NCI-H82 treated with DMSO at 0.1 percent for 48 hours (cell line): ENCODE data around the gene MEIS1.

ENCODE experiments used
- DNase-seq: peaks from one replicate; lab custom pipeline; 2025; ENCODE audit not compliant: unreplicated experiment; lab: John Stamatoyannopoulos, UW

Gene MEIS1

GRCh38 chr2:66578054-66578686 lies 143.2 kb downstream of the MEIS1 start:
- no peak for DNase-seq

DNA sequence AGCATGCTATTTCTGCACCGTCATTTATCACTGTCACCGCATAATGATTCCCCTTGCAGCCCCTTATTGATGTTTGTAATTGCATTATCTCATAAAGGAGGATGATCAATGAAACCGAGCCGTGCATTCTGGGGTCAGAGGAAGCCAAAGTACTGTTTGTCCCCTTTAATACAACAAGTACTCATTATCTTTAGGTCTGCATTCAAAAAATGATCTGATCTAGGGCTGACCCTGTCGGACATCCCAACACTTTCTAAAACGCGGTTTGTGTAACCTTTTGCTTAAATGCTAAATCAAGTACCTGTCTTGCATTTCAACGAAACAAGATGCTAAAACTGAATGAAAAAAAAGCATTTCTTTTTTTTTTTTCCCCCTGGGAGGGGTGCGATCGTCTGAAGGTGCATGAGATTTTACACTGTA lies 143.8 kb downstream of the MEIS1 start:
- peak; percentile 24 for DNase-seq

DNA sequence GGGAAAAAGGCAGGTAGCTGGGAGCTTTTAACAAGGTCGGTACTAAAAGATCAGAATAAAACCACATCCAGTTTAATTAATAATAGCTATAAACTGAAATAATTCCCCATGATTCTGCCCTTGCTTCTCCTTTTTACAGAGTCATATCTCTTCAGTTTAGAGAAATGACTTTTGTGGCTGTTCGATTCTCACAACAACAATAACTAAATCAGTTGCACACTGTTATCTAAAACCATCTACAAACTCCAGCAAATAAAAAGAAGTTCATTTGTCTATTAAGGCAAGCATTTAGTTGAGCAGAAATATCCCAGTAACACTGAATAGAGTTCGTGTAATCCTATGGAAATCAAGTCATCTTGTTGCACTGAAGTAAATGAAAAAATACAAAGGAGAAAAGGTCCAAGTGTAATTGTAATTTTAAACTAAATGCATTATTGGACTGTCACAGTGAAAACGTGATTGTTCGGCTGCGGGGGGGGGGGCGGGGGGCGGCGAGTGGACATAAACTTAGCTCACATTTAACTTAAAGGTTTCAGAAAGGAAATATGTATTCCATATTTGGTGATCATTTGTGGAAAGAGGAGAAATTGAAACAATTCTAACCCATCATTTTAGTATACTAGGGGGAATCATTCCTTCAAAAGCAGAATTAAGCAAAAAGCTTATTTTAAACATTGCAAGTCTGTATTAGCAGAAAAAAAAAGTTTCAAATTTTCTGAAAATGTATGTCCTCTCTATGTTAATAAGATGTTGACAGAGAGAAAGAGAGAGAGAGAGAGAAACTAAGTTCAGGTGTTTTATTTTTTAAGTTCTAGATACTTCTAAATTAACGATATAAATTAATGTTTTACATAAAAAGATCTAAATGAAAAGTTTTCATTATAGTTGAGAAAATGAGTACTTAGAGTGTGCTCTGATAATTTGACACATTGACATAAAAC lies 144.5 kb downstream of the MEIS1 start:
- DNase-seq, result no peak

- DNase-seq, result no peak
Measured at GRCh38 chr2:66580166-66581049, 145.5 kb downstream of the MEIS1 start.

DNA sequence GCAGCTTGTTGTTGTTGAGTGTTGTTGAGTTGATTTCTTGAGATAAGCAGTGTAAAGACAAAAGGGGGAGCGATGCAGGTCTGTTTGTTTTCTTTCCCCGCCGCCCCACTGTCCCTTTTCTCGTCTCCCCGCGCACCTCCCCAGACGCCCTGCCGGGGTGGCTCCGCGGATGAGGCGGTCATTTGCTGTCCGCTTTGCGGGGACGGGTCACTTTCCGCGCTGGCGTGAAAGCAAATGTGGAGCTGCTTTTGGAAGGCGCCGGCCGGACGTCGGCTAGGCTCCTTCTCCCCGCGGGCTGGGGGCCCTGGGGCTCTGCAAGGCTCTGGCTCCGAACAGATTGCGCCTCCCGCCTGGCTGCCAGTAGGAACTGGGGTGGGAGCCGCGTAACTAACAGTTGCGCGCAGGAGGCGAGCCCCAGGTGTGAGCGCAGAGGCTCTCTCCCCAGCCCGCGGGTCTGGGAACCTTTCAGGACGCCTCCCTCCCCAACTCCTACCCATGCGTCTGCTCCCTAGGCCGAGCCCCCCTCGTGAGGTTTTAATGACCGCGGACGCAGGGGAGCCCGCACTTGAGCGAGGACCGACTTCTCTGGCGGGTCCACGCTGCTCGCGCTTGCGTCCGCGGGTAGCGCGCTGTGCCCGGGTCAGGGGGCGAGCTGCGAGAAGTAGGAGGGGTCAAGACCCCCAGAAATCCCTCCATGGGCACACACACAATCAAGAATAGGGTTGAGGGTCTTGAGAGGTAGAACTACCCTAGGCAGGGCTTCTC lies 146.6 kb downstream of the MEIS1 start:
- DNase-seq, result no peak

GRCh38 chr2:66582104-66582986 lies 147.4 kb downstream of the MEIS1 start:
- DNase-seq, result no peak

GRCh38 chr2:66582987-66583880 lies 148.3 kb downstream of the MEIS1 start:
- no peak for DNase-seq

GRCh38 chr2:66583881-66584280 lies 149.0 kb downstream of the MEIS1 start:
- DNase-seq, result no peak

GRCh38 chr2:66585587-66585986 lies 150.7 kb downstream of the MEIS1 start:
- DNase-seq, result no peak

- DNase-seq, result peak; percentile 39
Measured at GRCh38 chr2:66587216-66587615, 152.3 kb downstream of the MEIS1 start.

- no peak for DNase-seq
Measured at GRCh38 chr2:66594001-66594400, 159.1 kb downstream of the MEIS1 start.

- DNase-seq, result no peak
Measured at GRCh38 chr2:66595556-66595955, 160.6 kb downstream of the MEIS1 start.

- no peak for DNase-seq
Measured at GRCh38 chr2:66596256-66596655, 161.3 kb downstream of the MEIS1 start.

GRCh38 chr2:66601624-66602023 lies 166.7 kb downstream of the MEIS1 start:
- no peak for DNase-seq

DNA sequence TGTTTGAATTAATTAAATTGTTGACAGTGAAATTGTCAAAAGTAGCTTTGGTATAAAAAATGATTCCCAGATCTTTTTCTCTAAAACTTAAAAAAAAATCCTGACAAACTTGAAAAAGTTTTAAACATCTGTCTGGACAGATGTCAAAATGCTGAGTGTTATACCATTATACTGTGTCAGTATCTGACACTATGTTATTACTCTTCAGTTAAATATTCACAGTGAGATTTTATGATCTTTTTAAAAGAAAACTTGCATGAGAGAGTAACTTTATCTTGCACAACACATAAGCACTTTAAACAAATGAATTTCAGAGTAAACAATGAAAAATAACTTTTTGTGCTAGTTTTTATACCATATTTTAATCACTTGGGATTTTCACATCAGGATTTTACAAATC lies 167.4 kb downstream of the MEIS1 start:
- no peak for DNase-seq

GRCh38 chr2:66604326-66604725 lies 169.4 kb downstream of the MEIS1 start:
- DNase-seq, result no peak

DNA sequence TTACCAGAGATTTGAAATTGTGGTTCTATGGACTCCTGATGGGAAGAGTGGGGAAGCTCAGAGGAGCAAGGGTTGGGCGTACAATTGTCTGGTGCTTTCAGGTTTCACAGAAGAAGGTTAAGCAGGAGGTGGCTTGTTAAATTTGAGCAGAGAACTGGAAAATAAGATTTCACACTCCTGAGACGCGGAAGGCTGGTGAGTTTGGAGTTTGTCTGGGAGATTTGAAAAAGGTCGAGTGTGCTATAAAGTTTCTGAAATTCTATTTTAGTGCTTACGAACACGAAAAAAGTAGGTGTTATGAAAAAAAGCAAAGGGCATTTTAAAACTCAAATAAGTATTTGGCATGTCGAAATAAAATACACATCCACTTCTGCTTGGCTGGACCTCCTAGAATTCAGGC lies 170.1 kb downstream of the MEIS1 start:
- DNase-seq, result no peak

- DNase-seq, result no peak
Measured at GRCh38 chr2:66607152-66607551, 172.2 kb downstream of the MEIS1 start.
